IMR-90 (cell line): ENCODE results near the gene PIRT. TPM values are rescaled to one million over a fixed set of nuclear protein-coding genes. Genes with fewer than 3 reads are reported as not detected.

Experiments used
- ATAC-seq: fragments of 200-7000 bp; cut with Tn5 transposase; 2 replicates; pipeline ENCODE4 v1.9.1; 2020; ENCODE audit warnings: low read depth, mild to moderate bottlenecking, moderate library complexity
- BruUV-seq: library from RNA; stranded (reverse); fragments of 400-500 nt; replicated peaks from 2 replicates; lab custom pipeline; 2021; lab: Mats Ljungman, UMichigan
- CTCF ChIA-PET: fragments of 300-600 bp; formaldehyde crosslinking; extraction: SDS; loops from one replicate; lab custom pipeline; 2021; ENCODE audit warnings: antibody characterized with exemption; lab: Yijun Ruan, JAX
- POLR2A ChIA-PET: fragments of 300-600 bp; sonication (Branson Sonifier 250); formaldehyde crosslinking; loops from one replicate; lab custom pipeline; 2022; ENCODE audit warnings: antibody characterized with exemption; ENCODE audit not compliant: unreplicated experiment; lab: Charles Lee
- DNase-seq: peaks from one replicate; pipeline ENCODE4 v3.0.0; 2013
- H2AFZ ChIP-seq: replicated peaks from 2 replicates; pipeline ENCODE3; 2013; ENCODE audit warnings: low read length, mild to moderate bottlenecking; ENCODE audit not compliant: poor library complexity
- H2AK5ac ChIP-seq: 2 replicates; pipeline ENCODE4 v1.6.1; 2013; ENCODE audit warnings: low read depth, low read length, inconsistent platforms
- H2AK9ac ChIP-seq: replicated peaks from 2 replicates; pipeline ENCODE3; 2013; ENCODE audit warnings: mild to moderate bottlenecking, low read depth, low read length, moderate library complexity; ENCODE audit not compliant: poor library complexity
- H2BK120ac ChIP-seq: 2 replicates; pipeline ENCODE4 v1.6.1; 2013; ENCODE audit warnings: low read depth, low read length, inconsistent platforms
- H2BK15ac ChIP-seq: 3 replicates; pipeline ENCODE4 v1.6.1; 2013; ENCODE audit warnings: low read depth, low read length, inconsistent platforms
- H2BK20ac ChIP-seq: 2 replicates; pipeline ENCODE4 v1.6.1; 2013; ENCODE audit warnings: low read depth, mild to moderate bottlenecking, inconsistent platforms, low read length, moderate library complexity
- H2BK5ac ChIP-seq: 2 replicates; pipeline ENCODE4 v1.6.1; 2013; ENCODE audit warnings: mild to moderate bottlenecking, low read depth, low read length, inconsistent platforms; ENCODE audit not compliant: poor library complexity, severe bottlenecking
- H3K14ac ChIP-seq: replicated peaks from 2 replicates; pipeline ENCODE4 v1.6.1; 2013; ENCODE audit warnings: low read depth, low read length, inconsistent platforms
- H3K18ac ChIP-seq: 2 replicates; pipeline ENCODE4 v1.6.1; 2013; ENCODE audit warnings: low read depth, low read length, control low read depth
- H3K23ac ChIP-seq: 2 replicates; pipeline ENCODE4 v1.6.1; 2013; ENCODE audit warnings: low read depth, low read length, inconsistent platforms
- H3K27ac ChIP-seq: 2 replicates; pipeline ENCODE4 v1.5.1; 2013; ENCODE audit warnings: mild to moderate bottlenecking, control low read depth, low read length; ENCODE audit not compliant: insufficient read depth
- H3K27me3 ChIP-seq: 2 replicates; pipeline ENCODE4 v1.6.1; 2013; ENCODE audit warnings: low read length; ENCODE audit not compliant: control insufficient read depth, insufficient read depth
- H3K36me3 ChIP-seq: 2 replicates; pipeline ENCODE4 v1.6.1; 2013; ENCODE audit warnings: low read length, mixed read lengths; ENCODE audit not compliant: control insufficient read depth, insufficient read depth
- H3K4ac ChIP-seq: 2 replicates; pipeline ENCODE4 v1.6.1; 2013; ENCODE audit warnings: low read depth, low read length, inconsistent platforms
- H3K4me1 ChIP-seq: 2 replicates; pipeline ENCODE4 v1.6.1; 2013; ENCODE audit warnings: low read length, mixed read lengths; ENCODE audit not compliant: control insufficient read depth, insufficient read depth
- H3K4me2 ChIP-seq: 2 replicates; pipeline ENCODE4 v1.6.1; 2013; ENCODE audit warnings: low read depth, mild to moderate bottlenecking, control low read depth, low read length, moderate library complexity
- H3K4me3 ChIP-seq: 2 replicates; pipeline ENCODE4 v1.5.1; 2013; ENCODE audit warnings: low read depth, mild to moderate bottlenecking, control low read depth, low read length, moderate library complexity; ENCODE audit not compliant: insufficient read depth
- H3K56ac ChIP-seq: 2 replicates; pipeline ENCODE4 v1.6.1; 2013; ENCODE audit warnings: low read length, inconsistent platforms; ENCODE audit not compliant: insufficient read depth; ENCODE audit errors: extremely low read depth
- H3K79me1 ChIP-seq, 2 experiments: 2 replicates each; pipeline ENCODE4 v1.6.1; 2013; ENCODE audit warnings: low read length in 2 of 2, inconsistent platforms in 1 of 2, low read depth in 1 of 2
- H3K9ac ChIP-seq: 2 replicates; pipeline ENCODE4 v1.6.1; 2013; ENCODE audit warnings: low read depth, low read length, control low read depth
- H3K9me1 ChIP-seq: 2 replicates; pipeline ENCODE4 v1.6.1; 2013; ENCODE audit warnings: low read length, inconsistent platforms; ENCODE audit not compliant: insufficient read depth
- H3K9me3 ChIP-seq: 2 replicates; pipeline ENCODE4 v1.6.1; 2013; ENCODE audit warnings: low read length; ENCODE audit not compliant: control insufficient read depth, insufficient read depth
- H4K20me1 ChIP-seq: 2 replicates; pipeline ENCODE4 v1.6.1; 2013; ENCODE audit warnings: low read length, inconsistent platforms; ENCODE audit not compliant: insufficient read depth
- H4K5ac ChIP-seq: 2 replicates; pipeline ENCODE4 v1.6.1; 2013; ENCODE audit warnings: mild to moderate bottlenecking, low read depth, low read length, control low read depth
- H4K8ac ChIP-seq, 2 experiments: 2 replicates each; pipeline ENCODE4 v1.6.1; 2013; ENCODE audit warnings: low read depth in 2 of 2, low read length in 2 of 2, control low read depth in 1 of 2, inconsistent platforms in 1 of 2
- H4K91ac ChIP-seq: 2 replicates; pipeline ENCODE4 v1.6.1; 2013; ENCODE audit warnings: low read depth, low read length, inconsistent platforms; ENCODE audit not compliant: insufficient read depth
- BHLHE40 ChIP-seq: fragments of 150-350 bp; IDR thresholded peaks from 2 replicates; pipeline ENCODE4 v1.6.1; 2016; ENCODE audit warnings: mild to moderate bottlenecking, low read depth, low read length
- CEBPB ChIP-seq: IDR thresholded peaks from 2 replicates; pipeline ENCODE4 v1.6.1; 2012; ENCODE audit warnings: low read depth, low read length, improper control_type of control experiment
- FOS ChIP-seq: fragments of 150-350 bp; IDR thresholded peaks from 2 replicates; pipeline ENCODE4 v1.6.1; 2016; ENCODE audit warnings: low read depth, low read length
- MAZ ChIP-seq: IDR thresholded peaks from 2 replicates; pipeline ENCODE4 v1.6.1; 2012; ENCODE audit warnings: low read depth, mild to moderate bottlenecking, low read length, improper control_type of control experiment, moderate library complexity, borderline replicate concordance
- MXI1 ChIP-seq: IDR thresholded peaks from 2 replicates; pipeline ENCODE4 v1.6.1; 2012; ENCODE audit warnings: low read depth, mild to moderate bottlenecking, low read length, moderate library complexity, borderline replicate concordance
- POLR2A ChIP-seq: IDR thresholded peaks from 2 replicates; pipeline ENCODE4 v1.6.1; 2012; ENCODE audit warnings: mild to moderate bottlenecking, low read depth, low read length
- RAD21 ChIP-seq: IDR thresholded peaks from 2 replicates; pipeline ENCODE4 v1.6.1; 2012; ENCODE audit warnings: low read length, improper control_type of control experiment
- RFX5 ChIP-seq: IDR thresholded peaks from 2 replicates; pipeline ENCODE4 v1.8.0; 2012; ENCODE audit warnings: low read depth, mild to moderate bottlenecking, low read length, moderate library complexity
- SMC3 ChIP-seq: fragments of 150-350 bp; IDR thresholded peaks from 2 replicates; pipeline ENCODE4 v1.6.1; 2016; ENCODE audit warnings: low read depth, mild to moderate bottlenecking, antibody characterized with exemption, low read length, moderate library complexity
- WGBS, 2 experiments: methylation state at CpG; one replicate each; pipeline versions ENCODE4 v1.1.5 to v1.1.7; 2013; ENCODE audit warnings: missing lambda C conversion rate in 2 of 2; ENCODE audit not compliant: insufficient read length in 1 of 2; ENCODE audit errors: extremely low coverage in 2 of 2; 5-methylcytosine and 5-hydroxymethylcytosine counted together
- dilution Hi-C: fragments of 300-500 bp; cut with HindIII; formaldehyde crosslinking; loops from one replicate; pipeline ENCODE4 v1.14.3; 2018; ENCODE audit warnings: low sequenced_read_pairs; ENCODE audit not compliant: unreplicated experiment
- in situ Hi-C: fragments of 300-500 bp; cut with MboI; formaldehyde crosslinking; loops from 3 replicates; pipeline ENCODE4 v1.14.3; 2019; ENCODE audit warnings: low sequenced_read_pairs, inconsistent platforms, mixed read lengths
- intact Hi-C: fragments of 100-400 bp; cut with micrococcal nuclease; formaldehyde crosslinking; loops from 2 replicates; pipeline ENCODE4 v1.10.0; 2022
- polyA plus RNA-seq, 3 experiments: library from polyadenylated mRNA; depleted of rRNA; stranded (reverse); fragments of >200 nt; gene quantifications; 2 replicates each; pipeline ENCODE4 v1.2.3, GENCODE V29; 2012; ENCODE audit warnings: low replicate concordance in 1 of 3
- total RNA-seq: library from RNA; depleted of rRNA; stranded (reverse); fragments of >200 nt; gene quantifications from 2 replicates; pipeline ENCODE4 v1.2.3, GENCODE V29; 2012
- TF ChIP-seq, protein P1 (sequence below): fragments of 150-350 bp; IDR thresholded peaks from 2 replicates; pipeline ENCODE4 v1.6.1; 2016; ENCODE audit warnings: low read depth, mild to moderate bottlenecking, low read length, moderate library complexity, borderline replicate concordance
- TF ChIP-seq, protein P2 (sequence below): conservative IDR thresholded peaks from 2 replicates; pipeline ENCODE4 v1.5.1; 2012; ENCODE audit warnings: mild to moderate bottlenecking, low read depth, low read length, improper control_type of control experiment

The PIRT gene
- total and polyA plus RNA-seq, 2 of the 4 experiments (the other 2 are of a cell fraction) = not detected

DNA sequence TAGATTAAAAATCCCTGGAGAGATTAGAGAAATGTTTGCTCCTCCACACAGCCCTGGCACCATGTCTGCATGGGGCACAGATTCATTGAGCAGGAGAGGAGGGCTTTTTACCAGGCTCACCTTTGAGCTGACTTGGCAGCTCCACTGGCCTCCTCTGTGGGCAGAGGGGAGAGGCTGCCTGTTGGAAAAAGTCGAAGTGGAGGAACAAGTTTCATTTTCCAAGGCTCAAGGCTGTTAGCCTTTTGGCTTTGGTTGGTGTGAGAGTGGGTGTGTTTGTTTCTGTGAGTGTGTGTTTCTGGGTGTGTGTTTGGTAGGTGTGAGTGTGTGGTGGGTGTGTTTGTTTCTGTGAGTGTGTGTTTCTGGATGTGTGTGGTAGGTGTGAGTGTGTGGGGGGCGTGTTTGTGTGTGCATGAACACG lies 39.5 kb downstream of the PIRT start:
- Histone ChIP-seq H4K91ac (no peak overlapping the region), H3K79me1 (no peaks in the 10 kb centered on the region), H3K9me1 (no peaks in the 10 kb centered on the region), H3K4ac (no peak overlapping the region), H3K14ac (no peak overlapping the region), H2BK15ac (no peak overlapping the region), H3K56ac (no peak overlapping the region), H4K20me1 (no peaks in the 10 kb centered on the region), H3K4me3 (no peak overlapping the region), H3K27me3 (no peaks in the 10 kb centered on the region), H3K9ac (no peak overlapping the region), H3K27ac (no peak overlapping the region), H3K4me2 (no peak overlapping the region), H2AK9ac (no peak overlapping the region), H2BK5ac (no peak overlapping the region), H2AK5ac (no peak overlapping the region), H3K36me3 (no peaks in the 10 kb centered on the region), H2BK120ac (no peak overlapping the region), H3K4me1 (no peaks in the 10 kb centered on the region), H2AFZ (no peak overlapping the region), H2BK20ac (no peak overlapping the region), H3K18ac (no peak overlapping the region), H3K9me3 (no peaks in the 10 kb centered on the region), H3K23ac (no peak overlapping the region), H4K8ac (no peak overlapping the region), H4K5ac (no peak overlapping the region)
- no CpG with 5 or more reads among the region's 3 CpGs for WGBS, 2 experiments
- DNase-seq (no peak), ATAC-seq (no peak)
- intact Hi-C loops = no loop called here
- in situ Hi-C loops = no loop called here
- ChIA-PET POLR2A (no interaction called here), CTCF (no interaction called here)
- dilution Hi-C loops = no loop called here
- TF ChIP-seq FOS (no peak), BHLHE40 (no peak), RAD21 (no peak), SMC3 (no peak), CEBPB (no peak), MAZ (no peak), POLR2A (no peak), RFX5 (no peak), MXI1 (no peak)
- TF ChIP-seq, protein P1, sequence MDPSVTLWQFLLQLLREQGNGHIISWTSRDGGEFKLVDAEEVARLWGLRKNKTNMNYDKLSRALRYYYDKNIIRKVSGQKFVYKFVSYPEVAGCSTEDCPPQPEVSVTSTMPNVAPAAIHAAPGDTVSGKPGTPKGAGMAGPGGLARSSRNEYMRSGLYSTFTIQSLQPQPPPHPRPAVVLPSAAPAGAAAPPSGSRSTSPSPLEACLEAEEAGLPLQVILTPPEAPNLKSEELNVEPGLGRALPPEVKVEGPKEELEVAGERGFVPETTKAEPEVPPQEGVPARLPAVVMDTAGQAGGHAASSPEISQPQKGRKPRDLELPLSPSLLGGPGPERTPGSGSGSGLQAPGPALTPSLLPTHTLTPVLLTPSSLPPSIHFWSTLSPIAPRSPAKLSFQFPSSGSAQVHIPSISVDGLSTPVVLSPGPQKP = no peak
- TF ChIP-seq, protein P2, sequence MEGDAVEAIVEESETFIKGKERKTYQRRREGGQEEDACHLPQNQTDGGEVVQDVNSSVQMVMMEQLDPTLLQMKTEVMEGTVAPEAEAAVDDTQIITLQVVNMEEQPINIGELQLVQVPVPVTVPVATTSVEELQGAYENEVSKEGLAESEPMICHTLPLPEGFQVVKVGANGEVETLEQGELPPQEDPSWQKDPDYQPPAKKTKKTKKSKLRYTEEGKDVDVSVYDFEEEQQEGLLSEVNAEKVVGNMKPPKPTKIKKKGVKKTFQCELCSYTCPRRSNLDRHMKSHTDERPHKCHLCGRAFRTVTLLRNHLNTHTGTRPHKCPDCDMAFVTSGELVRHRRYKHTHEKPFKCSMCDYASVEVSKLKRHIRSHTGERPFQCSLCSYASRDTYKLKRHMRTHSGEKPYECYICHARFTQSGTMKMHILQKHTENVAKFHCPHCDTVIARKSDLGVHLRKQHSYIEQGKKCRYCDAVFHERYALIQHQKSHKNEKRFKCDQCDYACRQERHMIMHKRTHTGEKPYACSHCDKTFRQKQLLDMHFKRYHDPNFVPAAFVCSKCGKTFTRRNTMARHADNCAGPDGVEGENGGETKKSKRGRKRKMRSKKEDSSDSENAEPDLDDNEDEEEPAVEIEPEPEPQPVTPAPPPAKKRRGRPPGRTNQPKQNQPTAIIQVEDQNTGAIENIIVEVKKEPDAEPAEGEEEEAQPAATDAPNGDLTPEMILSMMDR = no peak
- BruUV-seq = no TSS peak
